K562 (cell line): ENCODE measurements around the gene GCNT2. TPM values are rescaled to one million over a fixed set of nuclear protein-coding genes. Genes with fewer than 3 reads are reported as not detected.

Source experiments
- ATAC-seq: fragments of 200-7000 bp; cut with Tn5 transposase; 3 replicates; pipeline ENCODE4 v1.9.1; 2020; ENCODE audit warnings: moderate library complexity
- BruUV-seq: library from RNA; stranded (reverse); fragments of 400-500 nt; replicated peaks from 2 replicates; lab custom pipeline; 2021; lab: Mats Ljungman, UMichigan
- CTCF ChIA-PET: fragments of 300-600 bp; formaldehyde crosslinking; extraction: SDS; loops from one replicate; lab custom pipeline; 2021; ENCODE audit warnings: low intra/inter-chr PET ratio; lab: Yijun Ruan, JAX
- POLR2A ChIA-PET: fragments of 300-600, 350-650 bp; sonication (Branson Sonifier 250); formaldehyde crosslinking; extraction: SDS; loops from one replicate; lab custom pipeline; 2021; ENCODE audit warnings: antibody characterized with exemption, inconsistent platforms; lab: Yijun Ruan, JAX
- DNase-seq, 4 experiments: peaks; one replicate each; pipeline versions ENCODE4 v3.0.0 to v3.0.0-alpha.2; 2011 to 2018; ENCODE audit warnings: low spot score in 3 of 4, mixed read lengths in 3 of 4; ENCODE audit errors: extremely low read depth in 1 of 4
- FAIRE-seq: peaks from 2 replicates; lab custom pipeline; 2011; peaks lifted over from hg19 to GRCh38; lab: Jason Lieb, UNC
- H2AFZ ChIP-seq: 2 replicates; pipeline ENCODE4 v1.6.0; 2011; ENCODE audit warnings: low read depth, low read length, control low read depth, inconsistent platforms
- H3K27ac ChIP-seq: fragments of 200-600 bp; 3 replicates; pipeline ENCODE4 v1.8.0; 2011; ENCODE audit warnings: low read depth, mild to moderate bottlenecking, control low read depth, inconsistent platforms, low read length, moderate library complexity, mixed read lengths; ENCODE audit errors: extremely low read depth
- H3K27me3 ChIP-seq, 2 experiments: fragments of 300-600 bp in 1 of 2; 2 replicates in 1 of 2; 3 replicates in 1 of 2; pipeline versions ENCODE4 v1.6.0 to v1.8.0; 2011; ENCODE audit warnings: inconsistent platforms in 2 of 2, low read length in 2 of 2, mild to moderate bottlenecking in 1 of 2, mixed read lengths in 1 of 2, moderate library complexity in 1 of 2; ENCODE audit not compliant: control insufficient read depth in 2 of 2, insufficient read depth in 2 of 2
- H3K36me3 ChIP-seq: fragments of 300-600 bp; 3 replicates; pipeline ENCODE4 v1.8.0; 2011; ENCODE audit warnings: mild to moderate bottlenecking, low read length, inconsistent platforms; ENCODE audit not compliant: control insufficient read depth, insufficient read depth
- H3K4me1 ChIP-seq, 2 experiments: fragments of 200-600 bp in 1 of 2; replicated peaks in 1 of 2; 2 replicates in 1 of 2; 3 replicates in 1 of 2; pipeline versions ENCODE4 v1.5.1 to v1.8.0; 2011; ENCODE audit warnings: inconsistent platforms in 2 of 2, low read length in 2 of 2, mild to moderate bottlenecking in 1 of 2, mixed read lengths in 1 of 2, moderate library complexity in 1 of 2; ENCODE audit not compliant: control insufficient read depth in 2 of 2, insufficient read depth in 2 of 2
- H3K4me2 ChIP-seq: 2 replicates; pipeline ENCODE4 v1.6.1; 2011; ENCODE audit warnings: low read length, control low read depth, inconsistent platforms, mixed read lengths; ENCODE audit not compliant: insufficient read depth
- H3K4me3 ChIP-seq: fragments of 200-600 bp; sonication (generic), shearing (Covaris generic); 2 replicates; pipeline ENCODE4 v1.5.1; 2016; ENCODE audit warnings: control low read depth, inconsistent platforms
- H3K79me2 ChIP-seq: fragments of 200-600 bp; 3 replicates; pipeline ENCODE4 v1.8.0; 2011; ENCODE audit warnings: low read length, inconsistent platforms; ENCODE audit not compliant: control insufficient read depth, insufficient read depth
- H3K9ac ChIP-seq, 2 experiments: 2 replicates each; pipeline versions ENCODE4 v1.6.0 to v1.6.1; 2011; ENCODE audit warnings: low read depth in 2 of 2, low read length in 2 of 2, control low read depth in 1 of 2, inconsistent platforms in 1 of 2, mild to moderate bottlenecking in 1 of 2, mixed read lengths in 1 of 2; ENCODE audit not compliant: insufficient read depth in 1 of 2
- H3K9me1 ChIP-seq: one replicate; pipeline ENCODE4 v1.6.0; 2011; ENCODE audit warnings: inconsistent platforms, mild to moderate bottlenecking, low read length, moderate library complexity; ENCODE audit not compliant: control insufficient read depth, insufficient read depth
- H3K9me3 ChIP-seq: replicated peaks from 2 replicates; pipeline ENCODE4 v1.5.1; 2011; ENCODE audit warnings: low read depth, low read length, inconsistent platforms; ENCODE audit not compliant: control insufficient read depth, insufficient read depth
- H4K20me1 ChIP-seq: replicated peaks from 2 replicates; pipeline ENCODE4 v1.6.1; 2011; ENCODE audit warnings: low read length, inconsistent platforms, mixed read lengths; ENCODE audit not compliant: control insufficient read depth, insufficient read depth
- CHD4 ChIP-seq: fragments of 200-600 bp; sonication (generic); IDR thresholded peaks from 3 replicates; pipeline ENCODE4 v1.6.1; 2012; ENCODE audit warnings: low read depth, mild to moderate bottlenecking, mixed read lengths, low read length, inconsistent platforms; ENCODE audit not compliant: insufficient read depth, insufficient replicate concordance, poor library complexity, severe bottlenecking
- ELK1 ChIP-seq: sonication (generic); formaldehyde crosslinking; IDR thresholded peaks from 2 replicates; pipeline ENCODE4 v1.8.1; 2022; ENCODE audit warnings: missing genetic modification reagents
- HDGF ChIP-seq: fragments of 450-650 bp; IDR thresholded peaks from 2 replicates; pipeline ENCODE4 v1.6.1; 2016
- MLLT1 ChIP-seq, 2 experiments: fragments of 450-650 bp; IDR thresholded peaks; 2 replicates each; pipeline ENCODE4 v1.6.1; 2016
- POLR2B ChIP-seq: fragments of 450-650 bp; IDR thresholded peaks from 2 replicates; pipeline ENCODE4 v1.6.1; 2018; ENCODE audit warnings: low read depth; ENCODE audit not compliant: partially characterized antibody
- RBM15 ChIP-seq: fragments of 200-400 bp; formaldehyde crosslinking; IDR thresholded peaks from 2 replicates; pipeline ENCODE4 v1.6.1; 2018; ENCODE audit warnings: mild to moderate bottlenecking, low read length, moderate library complexity; ENCODE audit not compliant: insufficient read depth
- SIN3A ChIP-seq, 2 experiments: fragments of 150-350 bp in 1 of 2; IDR thresholded peaks; 2 replicates each; pipeline ENCODE4 v1.6.1; 2011 to 2016; ENCODE audit warnings: borderline replicate concordance in 2 of 2, low read depth in 2 of 2, low read length in 2 of 2, mild to moderate bottlenecking in 2 of 2, moderate library complexity in 2 of 2; ENCODE audit not compliant: control insufficient read depth in 1 of 2
- ZNF121 ChIP-seq: sonication (generic); formaldehyde crosslinking; conservative IDR thresholded peaks from 2 replicates; pipeline ENCODE4 v1.8.0; 2022; ENCODE audit warnings: missing genetic modification reagents
- ZNF395 ChIP-seq: fragments of 200-800 bp; sonication (Bioruptor generic); IDR thresholded peaks from 2 replicates; pipeline ENCODE4 v1.6.1; 2017; ENCODE audit warnings: missing genetic modification characterization, missing compliant biosample characterization
- ZNF79 ChIP-seq: fragments of 250-450 bp; sonication (Bioruptor Pico); IDR thresholded peaks from 2 replicates; pipeline ENCODE4 v1.4.0; 2020; ENCODE audit warnings: low read depth, mild to moderate bottlenecking, moderate library complexity
- WGBS: fragments of 100-300 bp; shearing (Covaris generic); methylation state at CpG from one replicate; pipeline ENCODE4 v1.1.6; 2016; ENCODE audit warnings: low coverage, mixed read lengths; ENCODE audit not compliant: insufficient coverage; ENCODE audit errors: missing lambda C conversion rate; 5-methylcytosine and 5-hydroxymethylcytosine counted together
- in situ Hi-C: fragments of 300-500 bp; cut with MboI; formaldehyde crosslinking; loops from 4 replicates; pipeline ENCODE4 v1.15.0; 2018; ENCODE audit warnings: inconsistent platforms, mixed read lengths
- intact Hi-C: fragments of 100-400 bp; cut with micrococcal nuclease; formaldehyde crosslinking; loops from 2 replicates; pipeline ENCODE4 v1.14.2; 2022
- polyA plus RNA-seq, 8 experiments: library from polyadenylated mRNA; depleted of rRNA in 4 of 8; stranded (reverse) in 5 of 8; unstranded in 3 of 8; fragments of >200 nt; fragmentation: Nextera tagmentation in 2 of 8; fragmentation: Illumina TruSeq in 1 of 8; extraction: Ambion mirVana in 2 of 8; extraction: Trizol in 1 of 8; gene quantifications; 2 replicates each; pipeline versions ENCODE4 v1.2.1 to v1.2.3, GENCODE V29; 2011 to 2014; ENCODE audit warnings: inconsistent platforms in 1 of 8, missing spikeins in 1 of 8
- total RNA-seq, 7 experiments: library from RNA; depleted of rRNA in 6 of 7; stranded (reverse); fragments of >200 nt in 6 of 7; fragmentation: Illumina TruSeq in 2 of 7; extraction: Trizol in 2 of 7; gene quantifications; 2 replicates each; pipeline versions ENCODE4 v1.2.1 to v1.2.3, GENCODE V29; 2011 to 2021; ENCODE audit warnings: low replicate concordance in 1 of 7

The GCNT2 gene
- total and polyA plus RNA-seq, 9 of the 15 experiments (the other 6 are each of a cell fraction or from before 2014, with no cell fraction given): 0.78 to 2.6 (median 1.6) TPM

- peaks cover 5 to 39% of the 10 kb centered on the region in 2 experiments; a peak in 4 of 5 replicates for H3K27me3 ChIP-seq
- in situ Hi-C loops: no loop called here
- H3K9me1 ChIP-seq: no peaks in the 10 kb centered on the region
- no peak overlapping the region for H3K27ac ChIP-seq
- H3K9ac ChIP-seq: no peak overlapping the region
- H3K36me3 ChIP-seq: no peaks in the 10 kb centered on the region
- TF ChIP-seq ZNF121 (peak; percentile 80; the same call in 1 of the 2 replicates), ZNF79 (CRISPR knock-in tag) (no peak)
- no peaks in the 10 kb centered on the region for H3K9me3 ChIP-seq
- ChIA-PET CTCF (no interaction called here), POLR2A (interaction anchor here (1.1 kb wide), 1 partner anchor 10 kb away, joined by 4 read pairs; no protein-coding TSS in a partner anchor)
- no peak overlapping the region for H3K4me3 ChIP-seq
- H3K4me1 ChIP-seq: peaks cover 9 to 12% of the 10 kb centered on the region in 2 experiments; a peak in 4 of 5 replicates
- FAIRE-seq: no peak
- DNase-seq: no peak
- no peak for ATAC-seq
- intact Hi-C loops: no loop called here
- H3K79me2 ChIP-seq: no peaks in the 10 kb centered on the region
- no peak overlapping the region for H2AFZ ChIP-seq
- no TSS peak for BruUV-seq
- 29% methylated on average over 3 of the region's 3 CpGs for WGBS
- H3K4me2 ChIP-seq: no peak overlapping the region
- H4K20me1 ChIP-seq: no peaks in the 10 kb centered on the region
Measured at GRCh38 chr6:10589983-10590382, 68.8 kb downstream of the GCNT2 start.

- no peak for DNase-seq
- intact Hi-C loops: no loop called here
- no TSS peak for BruUV-seq
- no peak for TF ChIP-seq MLLT1 (IDR thresholded peaks at IDR 0.05)
- TF ChIP-seq ELK1 (CRISPR knock-in tag): no peak
- no peak for TF ChIP-seq ZNF395 (CRISPR knock-in tag)
- no peak for TF ChIP-seq POLR2B
- TF ChIP-seq HDGF: no peak
- no peak for TF ChIP-seq RBM15
- TF ChIP-seq SIN3A (IDR thresholded peaks at IDR 0.05; ENCODE audit: borderline replicate concordance in 2 of 2, control insufficient read depth in 1 of 2, low read depth in 2 of 2, low read length in 2 of 2): no peak
- no peak for TF ChIP-seq CHD4
Measured at GRCh38 chr6:10591422-10592160, 70.4 kb downstream of the GCNT2 start.

More at GRCh38 chr6:10591422-10592160, 70.4 kb downstream of the GCNT2 start:
- Histone ChIP-seq H3K27ac (no peak overlapping the region), H3K9me1 (no peaks in the 10 kb centered on the region), H3K79me2 (no peaks in the 10 kb centered on the region), H3K36me3 (no peaks in the 10 kb centered on the region), H3K4me2 (no peak overlapping the region), H3K9me3 (no peaks in the 10 kb centered on the region), H3K27me3 (peaks cover 3 to 25% of the 10 kb centered on the region in 2 experiments; a peak in 4 of 5 replicates), H4K20me1 (no peaks in the 10 kb centered on the region), H3K4me1 (peaks cover 9 to 12% of the 10 kb centered on the region in 2 experiments; a peak in 3 of 5 replicates), H3K9ac (no peak overlapping the region), H2AFZ (no peak overlapping the region), H3K4me3 (no peak overlapping the region)
- POLR2A ChIA-PET: no interaction called here
- in situ Hi-C loops: no loop called here
- 15% methylated on average over 14 of the region's 14 CpGs for whole genome bisulfite sequencing
- CTCF ChIA-PET: no interaction called here
- no peak for FAIRE-seq
- no peak for ATAC-seq
